Hematopoietic multipotent progenitor cell (in vitro differentiated cells): ENCODE results near the gene CIDEB. TPM values are rescaled to one million over a fixed set of nuclear protein-coding genes. Genes with fewer than 3 reads are reported as not detected.
"Not testable (repeated sequence)": the region's sequence is repeated elsewhere in the genome, so short reads cannot be mapped to it uniquely, and the experiment has no call there.

Source experiments
- DNase-seq, 3 donors: peaks; one replicate each; pipeline ENCODE4 v3.0.0-alpha.2; 2011 to 2015; ENCODE audit warnings: low read depth in 2 of 3, low spot score in 2 of 3
- total RNA-seq: library from RNA; depleted of rRNA; stranded (reverse); fragments of >200 nt; gene quantifications from one replicate; pipeline ENCODE4 v1.2.3, GENCODE V29; 2012

Gene CIDEB
- total RNA-seq = 20.2 TPM

GRCh38 chr14:24307575-24308341 lies at the start of gene CIDEB:
Gene CIDEB, minus strand, starts transcription at chr14:24307977. Its CDS starts 119 bp downstream, at chr14:24307858.
- peak in 2 of 3 donors; percentile 57 to 74 for DNase-seq

GRCh38 chr14:24356208-24356607 lies 48.4 kb upstream of the CIDEB start:
- no peak for DNase-seq

DNA sequence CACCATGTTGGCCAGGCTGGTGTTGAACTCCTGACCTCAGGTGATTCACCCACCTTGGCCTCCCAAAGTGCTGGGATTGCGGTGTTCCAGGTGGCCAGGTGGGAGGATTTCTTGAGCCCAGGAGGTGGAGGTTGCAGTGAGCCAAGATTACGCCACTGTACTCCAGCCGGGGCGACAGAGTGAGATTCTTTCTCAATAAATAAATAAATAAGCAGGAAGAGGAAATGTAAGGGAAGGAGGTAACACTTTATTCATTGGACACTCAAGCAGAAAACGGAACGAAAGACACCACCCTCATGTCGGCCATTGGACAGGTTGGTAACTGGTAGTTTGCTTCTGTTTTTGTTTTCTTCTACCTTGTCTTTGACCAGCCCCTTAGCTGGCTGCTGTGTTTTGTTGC lies 47.2 kb upstream of the CIDEB start:
- DNase-seq = no peak

GRCh38 chr14:24354482-24354825 lies 46.7 kb upstream of the CIDEB start:
- DNase-seq = not testable (repeated sequence)

GRCh38 chr14:24353559-24354481 lies 46.0 kb upstream of the CIDEB start:
- no peak for DNase-seq

DNA sequence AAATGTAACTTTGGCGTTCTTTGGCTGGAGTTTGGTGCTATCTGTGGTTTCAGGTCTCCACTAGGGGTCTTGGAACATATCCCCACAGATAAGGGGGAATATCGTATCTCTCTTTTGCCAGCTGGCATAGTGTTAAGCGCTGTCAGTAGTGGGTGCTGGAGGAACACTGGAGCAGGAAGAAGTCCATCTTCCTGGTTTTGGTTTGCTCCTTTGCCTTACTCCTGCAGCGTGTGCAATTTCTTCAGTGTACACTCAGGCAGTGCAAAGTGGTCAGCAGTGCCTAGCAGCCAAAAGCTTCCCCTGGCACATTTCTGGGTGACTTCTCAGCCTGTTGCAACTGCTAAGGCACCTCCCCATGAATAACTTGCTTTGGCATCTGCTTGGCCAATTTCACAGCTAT lies 43.7 kb upstream of the CIDEB start:
- no peak for DNase-seq

- no peak for DNase-seq
Observed at GRCh38 chr14:24349742-24350141, 42.0 kb upstream of the CIDEB start.

DNA sequence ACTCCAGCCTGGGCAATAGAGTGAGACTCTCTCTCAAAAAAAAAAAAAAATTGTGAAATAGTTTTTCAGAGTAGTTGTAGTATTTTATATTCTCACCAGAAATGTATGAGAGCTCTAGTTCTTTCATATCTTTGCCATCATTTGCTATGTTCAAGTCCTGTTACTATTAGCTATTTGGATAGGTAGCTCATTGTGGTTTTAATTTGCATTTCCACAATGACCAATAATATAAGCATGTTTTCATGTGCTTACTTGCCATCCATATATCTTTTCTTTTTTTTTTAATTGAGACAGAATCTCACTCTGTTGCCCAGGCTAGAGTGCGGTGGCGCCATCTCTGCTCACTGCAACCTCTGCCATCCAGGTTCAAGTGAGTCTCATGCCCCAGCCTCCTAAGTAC lies 40.4 kb upstream of the CIDEB start:
- DNase-seq = no peak

DNA sequence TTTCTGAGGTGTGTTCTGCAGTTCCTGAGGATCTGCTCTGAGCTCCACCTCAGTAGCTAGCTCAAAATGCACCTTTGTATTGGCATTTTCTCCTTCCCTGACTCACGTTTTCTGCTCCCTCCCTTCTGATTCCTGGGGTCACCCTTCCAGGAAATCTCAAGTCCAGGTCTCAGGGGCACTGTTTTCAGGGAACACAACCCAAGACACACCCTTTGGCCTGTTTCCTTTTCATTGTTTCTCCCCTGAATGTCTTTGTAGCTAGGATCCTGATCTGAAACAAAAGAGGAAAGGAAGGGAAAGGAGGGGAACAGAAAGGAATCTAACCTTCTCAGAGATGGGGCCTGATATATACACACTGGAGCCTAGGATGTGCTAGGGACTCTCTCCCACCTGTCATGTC lies 39.4 kb upstream of the CIDEB start:
- no peak for DNase-seq

DNA sequence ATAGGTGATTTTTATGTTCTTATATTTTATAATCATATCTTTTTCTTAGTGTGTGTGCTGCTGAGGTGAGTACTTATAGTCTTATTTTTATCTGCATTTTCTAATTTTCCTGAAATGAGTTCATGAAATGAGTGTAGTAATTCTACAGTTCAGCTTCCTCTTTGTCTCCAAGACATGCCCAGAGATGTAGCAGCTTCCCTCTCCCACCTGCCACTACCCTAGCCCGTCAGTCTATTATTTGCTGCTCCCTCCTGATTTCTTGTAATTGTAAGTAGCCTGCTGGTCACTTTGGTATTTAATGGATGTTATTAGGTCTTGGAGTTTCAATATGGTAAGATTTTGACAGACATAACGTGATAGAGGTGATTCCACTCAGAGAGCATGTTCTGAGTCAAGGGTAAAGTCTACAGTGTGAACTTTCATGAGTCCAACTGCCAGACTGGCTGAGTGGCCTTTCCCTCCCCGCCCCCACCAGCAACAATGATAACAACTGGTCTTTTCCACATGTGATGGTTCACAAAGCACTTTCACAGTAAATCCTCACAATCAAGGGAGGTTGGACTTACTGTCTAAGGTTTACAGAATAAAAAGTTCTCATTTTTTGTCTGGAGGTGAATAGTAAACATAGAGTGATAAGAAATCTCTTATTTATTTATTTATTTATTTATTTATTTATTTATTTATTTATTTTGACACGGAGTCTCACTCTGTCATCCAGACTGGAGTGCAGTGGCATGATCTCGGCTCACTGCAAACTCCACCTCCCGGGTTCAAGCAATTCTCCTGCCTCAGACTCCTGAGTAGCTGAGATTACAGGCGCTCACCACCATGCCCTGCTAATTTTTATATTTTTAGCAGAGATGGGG lies 36.3 kb upstream of the CIDEB start:
- DNase-seq = no peak

DNA sequence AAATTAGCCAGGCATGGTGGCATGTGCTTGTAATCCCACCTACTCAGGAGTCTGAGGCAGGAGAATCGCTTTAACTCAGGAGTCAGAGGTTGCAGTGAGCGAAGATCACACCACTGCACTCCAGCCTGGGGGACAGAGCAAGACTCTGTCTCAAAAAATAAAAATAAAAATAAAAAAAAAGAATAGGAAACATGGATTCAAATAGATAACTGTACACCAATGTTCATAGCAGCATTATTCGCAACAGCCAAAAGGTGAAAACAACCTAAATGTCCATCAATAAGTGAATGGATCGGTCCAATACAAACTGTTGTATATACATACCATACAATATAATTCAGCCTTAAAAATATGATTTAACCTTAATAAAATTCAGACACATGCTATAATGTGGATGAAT lies 35.1 kb upstream of the CIDEB start:
- no peak for DNase-seq

GRCh38 chr14:24340606-24341005 lies 32.8 kb upstream of the CIDEB start:
- DNase-seq = no peak

DNA sequence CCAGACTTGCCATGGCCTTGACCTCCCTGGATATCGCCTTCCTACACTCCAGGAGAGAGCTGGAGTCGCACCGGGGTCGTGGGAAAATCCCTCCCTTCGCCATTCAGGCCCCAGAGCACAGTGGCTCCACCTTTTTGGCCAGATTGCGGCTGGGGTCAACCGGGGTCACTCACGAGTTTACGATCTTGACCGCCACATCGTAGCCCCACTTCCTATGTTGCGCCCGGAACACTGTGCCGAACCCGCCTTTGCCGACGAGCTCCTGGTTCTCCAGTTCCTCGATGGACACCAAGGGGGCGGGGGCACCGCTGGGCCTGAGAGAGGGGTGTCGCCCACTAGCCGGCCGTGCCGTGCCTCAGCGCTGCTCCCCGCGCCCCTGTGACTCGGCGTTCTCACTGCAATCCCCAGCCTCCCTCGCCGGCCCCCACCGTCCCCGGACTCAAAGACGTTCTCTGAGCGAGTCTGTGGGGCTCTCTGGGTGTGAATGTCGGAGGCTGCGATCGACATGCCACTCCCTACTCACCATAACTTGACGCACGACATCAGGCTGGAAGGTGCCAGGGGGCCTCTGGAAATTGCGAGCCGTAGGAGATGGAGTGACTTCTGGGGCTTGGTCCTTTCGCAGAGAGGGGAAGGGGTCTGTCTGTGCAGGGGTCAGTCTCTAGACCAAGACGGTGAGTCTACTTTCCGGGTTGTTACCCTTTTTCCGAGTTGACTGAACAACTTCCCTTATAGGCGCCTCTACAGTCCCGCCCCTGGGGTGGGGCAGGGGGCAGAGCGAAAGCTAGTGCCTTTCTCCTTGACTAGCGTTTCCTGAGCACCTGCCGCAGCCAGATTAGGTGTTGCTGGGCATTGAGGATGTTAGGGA lies 31.7 kb upstream of the CIDEB start, which contains the start of gene RIPK3:
Gene RIPK3 (minus strand): TSS at position 708 of the 868 bp plus-strand sequence. CDS start 165 bp downstream, at position 543.
- DNase-seq = peak; percentile 30 to 65 (median 48)

- no peak for DNase-seq
Observed at GRCh38 chr14:24338843-24339242, 31.1 kb upstream of the CIDEB start.

- no peak for DNase-seq
Observed at GRCh38 chr14:24337824-24338175, 30.0 kb upstream of the CIDEB start.

GRCh38 chr14:24337144-24337823 lies 29.5 kb upstream of the CIDEB start:
- no peak for DNase-seq

GRCh38 chr14:24335461-24336171 lies 27.8 kb upstream of the CIDEB start:
- peak in 1 of 3 donors; percentile 45 for DNase-seq

DNA sequence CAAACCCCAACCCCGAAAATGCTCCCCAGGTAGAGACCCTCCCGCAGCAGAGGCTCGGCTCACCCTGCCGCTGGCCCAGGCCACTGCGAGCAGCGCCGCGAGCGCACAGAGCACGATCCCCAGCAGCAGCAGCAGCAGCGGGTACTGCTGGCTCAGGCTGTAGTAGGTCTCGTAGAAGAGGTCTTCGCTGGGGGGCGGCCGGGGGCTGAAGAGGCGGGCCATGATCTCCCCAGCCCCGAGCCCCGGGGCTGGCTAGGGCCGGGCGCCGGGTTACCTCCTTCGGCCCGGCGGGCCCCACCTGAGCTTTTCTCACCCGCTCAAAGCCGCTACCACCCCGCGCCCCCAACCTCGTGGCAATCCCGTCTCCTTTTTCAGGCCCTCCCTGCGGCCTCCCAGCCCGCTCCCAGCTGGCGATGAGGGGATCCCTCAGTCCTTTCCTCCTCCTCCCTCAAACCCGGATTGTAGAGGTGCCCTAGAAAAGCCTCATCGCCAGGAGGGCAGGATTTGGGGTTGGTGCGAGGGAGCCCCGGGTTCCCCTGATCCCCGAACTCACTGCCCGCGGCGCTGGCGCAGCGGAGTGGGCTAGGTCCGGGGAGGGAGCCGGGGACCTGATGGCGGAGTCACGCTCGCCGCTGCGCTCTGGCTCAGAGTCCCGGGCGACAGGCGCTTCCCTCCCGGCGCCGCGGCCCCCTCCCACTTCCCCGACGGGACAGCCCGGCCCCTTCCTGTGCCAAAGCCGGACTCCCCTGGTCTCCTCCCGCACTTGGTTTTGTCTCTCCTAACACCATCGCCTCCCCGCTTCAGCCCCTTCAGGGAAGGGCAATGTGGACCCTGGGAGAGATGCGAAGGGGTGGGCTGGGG lies 26.9 kb upstream of the CIDEB start, which contains the start of gene ADCY4:
Gene ADCY4 (minus strand): TSS at position 641 of the 861 bp plus-strand sequence. CDS start 419 bp downstream, at position 222.
- DNase-seq = peak in 1 of 3 donors; percentile 15
